GM21423 (cell line): Measurements from ENCODE around the gene APOBEC3G.
"Not testable (repeated sequence)": the region's sequence is repeated elsewhere in the genome, so short reads cannot be mapped to it uniquely, and the experiment has no call there.

ENCODE experiments used
- ATAC-seq: cut with Tn5 transposase; IDR thresholded peaks from one replicate; pipeline ENCODE4 v1.9.1; 2021; ENCODE audit warnings: mild to moderate bottlenecking, moderate library complexity; ENCODE audit not compliant: unreplicated experiment

APOBEC3G gene

GRCh38 chr22:39066442-39067276 lies 10.4 kb upstream of the APOBEC3G start:
- ATAC-seq: not testable (repeated sequence)

GRCh38 chr22:39068033-39068785 lies 8.9 kb upstream of the APOBEC3G start:
- no peak for ATAC-seq

GRCh38 chr22:39070186-39070585 lies 6.9 kb upstream of the APOBEC3G start:
- ATAC-seq: no peak

GRCh38 chr22:39072581-39072981 lies 4.5 kb upstream of the APOBEC3G start:
- ATAC-seq: not testable (repeated sequence)

- no peak for ATAC-seq
Measured at GRCh38 chr22:39073981-39074380, 3.1 kb upstream of the APOBEC3G start.

- not testable (repeated sequence) for ATAC-seq
Measured at GRCh38 chr22:39076155-39077025, 685 bp upstream of the APOBEC3G start.

GRCh38 chr22:39077912-39078311 lies 837 bp downstream of the APOBEC3G start:
- ATAC-seq: not testable (repeated sequence)

GRCh38 chr22:39078329-39078728 lies 1.3 kb downstream of the APOBEC3G start:
- ATAC-seq: no peak

GRCh38 chr22:39079054-39079637 lies 2.1 kb downstream of the APOBEC3G start:
- ATAC-seq: not testable (repeated sequence)

- ATAC-seq: no peak
Measured at GRCh38 chr22:39080052-39080762, 3.1 kb downstream of the APOBEC3G start.

- ATAC-seq: no peak
Measured at GRCh38 chr22:39081016-39081415, 3.9 kb downstream of the APOBEC3G start.

GRCh38 chr22:39081598-39081997 lies 4.5 kb downstream of the APOBEC3G start:
- ATAC-seq: no peak

- no peak for ATAC-seq
Measured at GRCh38 chr22:39083212-39084165, 6.4 kb downstream of the APOBEC3G start.

GRCh38 chr22:39084666-39085065 lies 7.6 kb downstream of the APOBEC3G start:
- ATAC-seq: no peak

GRCh38 chr22:39087098-39087497 lies 10.0 kb downstream of the APOBEC3G start:
- ATAC-seq: no peak

GRCh38 chr22:39087881-39088684 lies 11.0 kb downstream of the APOBEC3G start:
- no peak for ATAC-seq

- ATAC-seq: no peak
Measured at GRCh38 chr22:39088685-39089032, 11.6 kb downstream of the APOBEC3G start.

- ATAC-seq: no peak
Measured at GRCh38 chr22:39089928-39090327, 12.9 kb downstream of the APOBEC3G start.
